Measurements from ENCODE around the gene SEMA4D.

- TF ChIP-seq CTCF (IDR thresholded peaks at IDR 0.05; ENCODE audit: insufficient read depth, low read length) (no peak), REST (IDR thresholded peaks at IDR 0.05; ENCODE audit: insufficient replicate concordance, low read depth) (no peak)
These were observed 11.2 kb upstream of the SEMA4D start for GRCh38 chr9:89508951-89509615.

Data from HL-60 (cell line).